Astrocyte (in vitro differentiated cells and primary cell): Measurements from ENCODE around the gene STX7. TPM values are rescaled to one million over a fixed set of nuclear protein-coding genes. Genes with fewer than 3 reads are reported as not detected.

Experiments
- DNase-seq: peaks from one replicate; pipeline ENCODE4 v3.0.0-alpha.2; 2010; ENCODE audit warnings: low read depth
- FAIRE-seq: peaks from 2 replicates; lab custom pipeline; 2011; peaks lifted over from hg19 to GRCh38; lab: Jason Lieb, UNC
- H2AFZ ChIP-seq: 2 replicates; pipeline ENCODE4 v1.6.0; 2012; ENCODE audit warnings: low read depth, low read length, inconsistent platforms
- H3K27ac ChIP-seq: 2 replicates; pipeline ENCODE4 v1.5.1; 2011; ENCODE audit warnings: low read depth, low read length, inconsistent platforms
- H3K27me3 ChIP-seq: 2 replicates; pipeline ENCODE4 v1.6.0; 2011; ENCODE audit warnings: low read length, inconsistent platforms; ENCODE audit not compliant: insufficient read depth
- H3K36me3 ChIP-seq: 2 replicates; pipeline ENCODE4 v1.5.1; 2011; ENCODE audit warnings: low read length, inconsistent platforms; ENCODE audit not compliant: insufficient read depth
- H3K4me1 ChIP-seq: 2 replicates; pipeline ENCODE4 v1.5.1; 2011; ENCODE audit warnings: low read length, inconsistent platforms; ENCODE audit not compliant: insufficient read depth
- H3K4me2 ChIP-seq: 2 replicates; pipeline ENCODE4 v1.6.0; 2012; ENCODE audit warnings: low read length, inconsistent platforms
- H3K4me3 ChIP-seq: 2 replicates; pipeline ENCODE4 v1.5.1; 2011; ENCODE audit warnings: low read depth, mild to moderate bottlenecking, low read length, inconsistent platforms; ENCODE audit not compliant: insufficient read depth
- H3K79me2 ChIP-seq: 2 replicates; pipeline ENCODE4 v1.6.0; 2012; ENCODE audit warnings: mild to moderate bottlenecking, low read length, inconsistent platforms; ENCODE audit not compliant: insufficient read depth
- H3K9ac ChIP-seq: 2 replicates; pipeline ENCODE4 v1.6.0; 2012; ENCODE audit warnings: mild to moderate bottlenecking, low read length, inconsistent platforms
- H3K9me3 ChIP-seq: 2 replicates; pipeline ENCODE4 v1.5.1; 2012; ENCODE audit warnings: low read depth, mild to moderate bottlenecking, low read length, inconsistent platforms; ENCODE audit not compliant: insufficient read depth
- H4K20me1 ChIP-seq: 2 replicates; pipeline ENCODE4 v1.6.0; 2012; ENCODE audit warnings: low read length, inconsistent platforms; ENCODE audit not compliant: insufficient read depth
- H3K27ac Mint-ChIP-seq: one replicate; pipeline ENCODE4 v1.8.0; 2021; ENCODE audit warnings: mild to moderate bottlenecking, mixed read lengths; ENCODE audit not compliant: unreplicated experiment
- H3K27me3 Mint-ChIP-seq: one replicate; pipeline ENCODE4 v1.8.0; 2021; ENCODE audit warnings: low read depth, mixed read lengths; ENCODE audit not compliant: unreplicated experiment
- H3K36me3 Mint-ChIP-seq: one replicate; pipeline ENCODE4 v1.8.0; 2021; ENCODE audit warnings: low read depth, mixed read lengths; ENCODE audit not compliant: unreplicated experiment
- H3K4me1 Mint-ChIP-seq: one replicate; pipeline ENCODE4 v1.8.0; 2021; ENCODE audit warnings: low read depth, mixed read lengths; ENCODE audit not compliant: unreplicated experiment
- H3K4me3 Mint-ChIP-seq: one replicate; pipeline ENCODE4 v1.8.0; 2021; ENCODE audit warnings: mild to moderate bottlenecking, moderate library complexity, mixed read lengths; ENCODE audit not compliant: unreplicated experiment
- H3K9me3 Mint-ChIP-seq: one replicate; pipeline ENCODE4 v1.8.0; 2021; ENCODE audit warnings: mild to moderate bottlenecking, mixed read lengths; ENCODE audit not compliant: unreplicated experiment
- EZH2 ChIP-seq: IDR thresholded peaks from 2 replicates; pipeline ENCODE4 v1.6.1; 2012; ENCODE audit warnings: mild to moderate bottlenecking, low read length, inconsistent platforms; ENCODE audit not compliant: insufficient read depth
- total RNA-seq: library from RNA; stranded (reverse); gene quantifications from 2 replicates; pipeline ENCODE4 v1.2.1, GENCODE V29; 2021
- TF ChIP-seq, protein P1 (sequence below): IDR thresholded peaks from 2 replicates; pipeline ENCODE4 v1.5.1; 2011; ENCODE audit warnings: low read depth, mild to moderate bottlenecking, inconsistent platforms, low read length, moderate library complexity; ENCODE audit not compliant: insufficient read depth

The STX7 gene
- total RNA-seq, 1 donor from 2014 or later, result 62.1 TPM

DNA sequence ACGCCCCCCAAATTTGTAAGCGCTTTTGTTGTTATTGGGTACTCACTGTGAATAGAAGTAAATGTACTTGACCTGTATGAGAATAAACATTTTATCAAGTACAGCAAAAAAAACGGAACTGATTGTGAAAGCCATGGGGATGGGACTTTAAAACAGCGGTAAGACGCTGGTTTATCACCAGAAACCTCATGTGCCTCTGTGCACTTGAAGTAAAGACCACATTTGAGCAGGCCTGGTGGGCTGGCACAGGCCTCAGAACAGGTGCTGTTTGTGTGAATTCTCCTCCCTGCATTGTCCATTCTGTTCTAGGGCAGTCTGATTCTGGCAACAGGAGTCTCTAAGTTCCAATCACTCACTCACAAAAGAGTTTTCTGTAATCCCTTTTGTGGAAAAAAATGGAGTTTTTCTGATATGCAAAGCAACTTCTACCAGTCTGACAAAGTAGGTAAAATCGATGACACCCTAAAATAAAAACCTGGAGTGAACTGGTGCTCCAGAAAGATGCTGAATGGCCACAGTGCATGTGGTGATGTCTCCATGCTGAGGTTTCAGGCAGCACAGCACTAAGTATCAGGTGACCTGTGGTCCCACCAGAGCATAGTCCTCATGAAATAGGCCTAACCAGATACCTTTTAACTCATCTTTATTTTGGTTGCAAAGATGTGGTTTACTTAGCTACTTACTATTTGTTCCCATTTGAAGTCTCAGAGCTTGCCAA lies 53.9 kb downstream of the STX7 start:
- Histone ChIP-seq H3K9ac (no peak overlapping the region), H4K20me1 (no peaks in the 10 kb centered on the region), H3K27ac (no peak overlapping the region), H3K4me2 (no peak overlapping the region), H3K4me1 (no peaks in the 10 kb centered on the region), H2AFZ (no peak overlapping the region), H3K79me2 (no peaks in the 10 kb centered on the region), H3K9me3 (no peaks in the 10 kb centered on the region), H3K27me3 (no peaks in the 10 kb centered on the region), H3K36me3 (peaks cover 38% of the 10 kb centered on the region), H3K4me3 (no peak overlapping the region)
- no peak for FAIRE-seq
- Mint-ChIP-seq H3K4me1 (no peaks in the 10 kb centered on the region), H3K27ac (no peak overlapping the region), H3K36me3 (peaks cover 4% of the 10 kb centered on the region), H3K9me3 (no peaks in the 10 kb centered on the region), H3K27me3 (no peaks in the 10 kb centered on the region), H3K4me3 (no peak overlapping the region)
- TF ChIP-seq, protein P1, sequence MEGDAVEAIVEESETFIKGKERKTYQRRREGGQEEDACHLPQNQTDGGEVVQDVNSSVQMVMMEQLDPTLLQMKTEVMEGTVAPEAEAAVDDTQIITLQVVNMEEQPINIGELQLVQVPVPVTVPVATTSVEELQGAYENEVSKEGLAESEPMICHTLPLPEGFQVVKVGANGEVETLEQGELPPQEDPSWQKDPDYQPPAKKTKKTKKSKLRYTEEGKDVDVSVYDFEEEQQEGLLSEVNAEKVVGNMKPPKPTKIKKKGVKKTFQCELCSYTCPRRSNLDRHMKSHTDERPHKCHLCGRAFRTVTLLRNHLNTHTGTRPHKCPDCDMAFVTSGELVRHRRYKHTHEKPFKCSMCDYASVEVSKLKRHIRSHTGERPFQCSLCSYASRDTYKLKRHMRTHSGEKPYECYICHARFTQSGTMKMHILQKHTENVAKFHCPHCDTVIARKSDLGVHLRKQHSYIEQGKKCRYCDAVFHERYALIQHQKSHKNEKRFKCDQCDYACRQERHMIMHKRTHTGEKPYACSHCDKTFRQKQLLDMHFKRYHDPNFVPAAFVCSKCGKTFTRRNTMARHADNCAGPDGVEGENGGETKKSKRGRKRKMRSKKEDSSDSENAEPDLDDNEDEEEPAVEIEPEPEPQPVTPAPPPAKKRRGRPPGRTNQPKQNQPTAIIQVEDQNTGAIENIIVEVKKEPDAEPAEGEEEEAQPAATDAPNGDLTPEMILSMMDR, result no peak
- no peak for DNase-seq

DNA sequence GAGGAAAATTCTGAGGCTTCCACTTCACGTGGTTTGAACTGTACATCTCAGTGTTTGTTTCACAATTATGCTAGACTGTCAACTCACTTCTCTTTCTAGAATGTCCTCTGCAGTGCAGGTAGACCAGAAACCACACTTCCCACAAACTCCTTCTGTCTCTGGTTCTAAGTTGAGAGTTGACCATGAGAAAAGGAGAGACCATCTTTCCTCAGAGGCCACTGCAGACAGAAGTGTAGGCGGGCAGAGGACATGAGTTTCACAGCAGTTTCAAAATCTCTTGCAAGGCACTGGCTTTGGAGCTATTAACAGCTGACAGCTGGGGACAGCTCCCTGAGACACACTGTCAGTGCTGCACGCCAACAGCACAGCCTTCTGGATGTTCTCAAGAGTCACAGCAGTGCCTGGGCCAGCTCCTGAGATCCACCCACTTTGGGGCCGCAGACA lies 56.2 kb downstream of the STX7 start:
- Mint-ChIP-seq H3K9me3 (no peaks in the 10 kb centered on the region), H3K27ac (no peak overlapping the region), H3K27me3 (no peaks in the 10 kb centered on the region), H3K36me3 (peaks cover 3% of the 10 kb centered on the region), H3K4me3 (no peak overlapping the region), H3K4me1 (no peaks in the 10 kb centered on the region)
- H3K4me1 ChIP-seq, result no peaks in the 10 kb centered on the region
- no peak overlapping the region for H3K27ac ChIP-seq
- no peak for TF ChIP-seq EZH2
- TF ChIP-seq, protein P1, result no peak
- no peaks in the 10 kb centered on the region for H4K20me1 ChIP-seq
- no peak overlapping the region for H2AFZ ChIP-seq
- DNase-seq, result no peak
- no peaks in the 10 kb centered on the region for H3K27me3 ChIP-seq
- FAIRE-seq, result no peak
- H3K4me3 ChIP-seq, result no peak overlapping the region
- no peaks in the 10 kb centered on the region for H3K9me3 ChIP-seq
- no peak overlapping the region for H3K9ac ChIP-seq
- H3K4me2 ChIP-seq, result no peak overlapping the region
- no peaks in the 10 kb centered on the region for H3K79me2 ChIP-seq
- H3K36me3 ChIP-seq, result peaks cover 25% of the 10 kb centered on the region

DNA sequence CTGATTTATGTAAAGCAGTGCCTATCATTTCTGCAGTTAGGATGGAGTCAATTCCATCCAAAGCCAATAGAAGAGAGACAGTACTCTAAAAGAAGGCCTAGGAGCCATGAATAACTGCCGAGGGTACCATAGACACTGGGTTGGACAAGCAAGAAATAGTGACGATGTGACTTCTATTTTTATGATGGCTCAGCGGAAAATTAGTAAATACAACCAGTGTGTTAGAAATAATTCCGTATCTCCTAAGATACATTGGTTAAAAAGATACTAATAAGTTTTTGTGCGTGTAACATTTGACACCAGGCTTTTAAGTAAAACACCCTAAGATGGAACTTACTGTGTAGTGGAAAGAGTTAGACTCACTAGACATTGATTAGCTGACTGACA lies 66.1 kb downstream of the STX7 start:
- DNase-seq, result no peak
- no peak overlapping the region for H3K27ac ChIP-seq
- H3K9me3 Mint-ChIP-seq, result peaks cover 6% of the 10 kb centered on the region
- no peaks in the 10 kb centered on the region for H3K79me2 ChIP-seq
- H3K4me1 Mint-ChIP-seq, result peaks cover 11% of the 10 kb centered on the region
- no peak overlapping the region for H2AFZ ChIP-seq
- H3K27ac Mint-ChIP-seq, result no peak overlapping the region
- peak; percentile 37 for FAIRE-seq
- H3K9ac ChIP-seq, result no peak overlapping the region
- H3K36me3 Mint-ChIP-seq, result no peaks in the 10 kb centered on the region
- H3K27me3 ChIP-seq, result no peaks in the 10 kb centered on the region
- no peaks in the 10 kb centered on the region for H3K27me3 Mint-ChIP-seq
- no peak overlapping the region for H3K4me2 ChIP-seq
- H3K36me3 ChIP-seq, result no peaks in the 10 kb centered on the region
- TF ChIP-seq EZH2, result no peak
- TF ChIP-seq, protein P1, result no peak
- peaks cover 9% of the 10 kb centered on the region for H3K4me1 ChIP-seq
- no peaks in the 10 kb centered on the region for H3K9me3 ChIP-seq
- no peak overlapping the region for H3K4me3 Mint-ChIP-seq
- H4K20me1 ChIP-seq, result no peaks in the 10 kb centered on the region
- H3K4me3 ChIP-seq, result no peak overlapping the region
